Measurements from ENCODE around the gene AKAP10. TPM values are rescaled to one million over a fixed set of nuclear protein-coding genes. Genes with fewer than 3 reads are reported as not detected.
A peak's percentile ranks its signal among the peaks of the same experiment; 100 is the strongest.

The AKAP10 gene
- total RNA-seq, 1 donor from 2014 or later = 27.1 TPM

DNA sequence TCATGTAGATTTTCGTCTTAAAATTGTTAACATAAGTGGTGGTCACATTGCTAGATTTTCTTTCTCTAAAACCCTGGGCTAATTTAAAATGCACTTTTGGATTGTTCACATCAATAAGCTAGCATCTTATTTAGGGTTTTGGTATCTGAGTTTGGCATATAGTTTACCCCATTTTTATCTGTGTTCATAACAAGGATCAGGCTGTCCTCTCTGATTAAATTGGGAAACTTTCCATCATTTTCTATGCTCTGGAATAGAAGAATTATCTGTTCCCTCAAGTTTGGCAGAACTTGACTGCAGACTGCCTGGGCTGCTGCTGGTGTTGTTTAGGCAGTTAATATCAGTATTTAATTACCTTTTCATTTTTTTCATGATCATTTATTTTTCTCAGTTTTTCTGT, 33.3 kb upstream of the AKAP10 start:
- no peak overlapping the region for H3K27ac Mint-ChIP-seq (ENCODE audit: unreplicated experiment)
- H3K4me3 Mint-ChIP-seq = peak overlapping the region; percentile 89
- peaks cover 72% of the 10 kb centered on the region for H3K27me3 Mint-ChIP-seq (ENCODE audit: low read depth)
- DNase-seq (ENCODE audit: low read depth, low spot score) = no peak
- TF ChIP-seq, protein P1, sequence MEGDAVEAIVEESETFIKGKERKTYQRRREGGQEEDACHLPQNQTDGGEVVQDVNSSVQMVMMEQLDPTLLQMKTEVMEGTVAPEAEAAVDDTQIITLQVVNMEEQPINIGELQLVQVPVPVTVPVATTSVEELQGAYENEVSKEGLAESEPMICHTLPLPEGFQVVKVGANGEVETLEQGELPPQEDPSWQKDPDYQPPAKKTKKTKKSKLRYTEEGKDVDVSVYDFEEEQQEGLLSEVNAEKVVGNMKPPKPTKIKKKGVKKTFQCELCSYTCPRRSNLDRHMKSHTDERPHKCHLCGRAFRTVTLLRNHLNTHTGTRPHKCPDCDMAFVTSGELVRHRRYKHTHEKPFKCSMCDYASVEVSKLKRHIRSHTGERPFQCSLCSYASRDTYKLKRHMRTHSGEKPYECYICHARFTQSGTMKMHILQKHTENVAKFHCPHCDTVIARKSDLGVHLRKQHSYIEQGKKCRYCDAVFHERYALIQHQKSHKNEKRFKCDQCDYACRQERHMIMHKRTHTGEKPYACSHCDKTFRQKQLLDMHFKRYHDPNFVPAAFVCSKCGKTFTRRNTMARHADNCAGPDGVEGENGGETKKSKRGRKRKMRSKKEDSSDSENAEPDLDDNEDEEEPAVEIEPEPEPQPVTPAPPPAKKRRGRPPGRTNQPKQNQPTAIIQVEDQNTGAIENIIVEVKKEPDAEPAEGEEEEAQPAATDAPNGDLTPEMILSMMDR (conservative IDR thresholded peaks at IDR 0.05) = no peak
- H3K4me1 Mint-ChIP-seq = peaks cover 11% of the 10 kb centered on the region
- no peaks in the 10 kb centered on the region for H3K9me3 Mint-ChIP-seq
- no peaks in the 10 kb centered on the region for H3K36me3 Mint-ChIP-seq (ENCODE audit: low read depth)

DNA sequence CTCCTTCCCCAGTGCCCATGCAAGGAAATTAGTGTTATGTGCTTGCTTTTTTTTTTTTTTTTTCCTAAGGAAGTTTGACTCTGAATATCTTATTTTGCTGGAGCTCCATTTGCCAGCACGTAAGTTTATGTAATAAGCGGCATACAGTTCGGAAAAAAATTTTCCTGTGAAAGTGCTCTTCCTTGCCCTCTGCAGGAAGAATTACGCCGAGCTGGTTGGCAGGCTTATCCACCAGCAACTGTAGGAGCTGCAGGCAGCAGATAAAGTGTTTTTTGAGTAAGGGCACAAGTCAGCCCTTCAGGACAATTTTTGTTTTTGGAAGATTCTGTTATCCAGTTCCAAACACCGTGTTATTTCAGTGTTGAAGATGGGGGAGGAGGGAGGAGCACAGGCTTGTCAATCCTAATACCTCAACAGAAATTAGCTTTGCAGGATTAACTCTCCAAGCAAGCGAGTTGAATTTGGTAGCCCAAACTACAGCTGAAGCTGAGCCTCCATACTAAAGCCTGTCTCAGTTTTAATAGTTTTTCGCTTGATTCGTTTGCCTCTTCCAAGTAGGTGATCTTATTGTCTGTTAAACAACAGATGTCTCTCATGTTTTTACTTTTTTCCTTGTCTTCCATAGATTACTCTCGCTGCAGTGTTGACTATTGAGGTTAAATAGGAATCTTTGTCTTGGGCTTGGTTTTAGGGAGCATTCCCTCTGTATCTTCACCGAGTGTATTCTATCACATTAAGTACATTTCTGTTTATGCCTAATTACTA, 32.7 kb upstream of the AKAP10 start:
- TF ChIP-seq, protein P1 (conservative IDR thresholded peaks at IDR 0.05) = peak; percentile 56
- H3K4me3 Mint-ChIP-seq = peak overlapping the region; percentile 89
- H3K27me3 Mint-ChIP-seq (ENCODE audit: low read depth) = peaks cover 76% of the 10 kb centered on the region
- peak; percentile 12 for DNase-seq (ENCODE audit: low read depth, low spot score)
- no peaks in the 10 kb centered on the region for H3K36me3 Mint-ChIP-seq (ENCODE audit: low read depth)
- no peak overlapping the region for H3K27ac Mint-ChIP-seq (ENCODE audit: unreplicated experiment)
- H3K9me3 Mint-ChIP-seq = no peaks in the 10 kb centered on the region
- peaks cover 11% of the 10 kb centered on the region for H3K4me1 Mint-ChIP-seq

GRCh38 chr17:20009302-20010098, 31.9 kb upstream of the AKAP10 start, which contains the start of gene SPECC1:
TSS of gene SPECC1 (plus strand) at chr17:20009359. CDS start at chr17:20096652, 87,293 bp downstream.
- peak within 1 kb of the TSS; percentile 95 for H3K4me3 Mint-ChIP-seq

GRCh38 chr17:20009052-20009301, 31.3 kb upstream of the AKAP10 start:
- Mint-ChIP-seq H3K27me3 (ENCODE audit: low read depth) (peaks cover 74% of the 10 kb centered on the region), H3K9me3 (no peaks in the 10 kb centered on the region), H3K27ac (ENCODE audit: unreplicated experiment) (no peak overlapping the region), H3K36me3 (ENCODE audit: low read depth) (no peaks in the 10 kb centered on the region), H3K4me1 (peaks cover 11% of the 10 kb centered on the region), H3K4me3 (peak overlapping the region; percentile 95)
- TF ChIP-seq, protein P1 (conservative IDR thresholded peaks at IDR 0.05) = peak; percentile 97
- no peak for DNase-seq (ENCODE audit: low read depth, low spot score)

More at GRCh38 chr17:20009302-20010098, 31.9 kb upstream of the AKAP10 start, which contains the start of gene SPECC1:
- Mint-ChIP-seq H3K4me1 (peaks cover 11% of the 10 kb centered on the region), H3K27ac (ENCODE audit: unreplicated experiment) (no peak within 1 kb of the TSS), H3K9me3 (no peaks in the 10 kb centered on the region), H3K36me3 (ENCODE audit: low read depth) (no peaks in the 10 kb centered on the region), H3K27me3 (ENCODE audit: low read depth) (peaks cover 77% of the 10 kb centered on the region)
- DNase-seq (ENCODE audit: low read depth, low spot score) = peak; percentile 88
- TF ChIP-seq, protein P1 (conservative IDR thresholded peaks at IDR 0.05) = peak; percentile 46

- H3K4me1 Mint-ChIP-seq = peaks cover 11% of the 10 kb centered on the region
- H3K4me3 Mint-ChIP-seq = peak overlapping the region; percentile 95
- no peaks in the 10 kb centered on the region for H3K36me3 Mint-ChIP-seq (ENCODE audit: low read depth)
- no peak for DNase-seq (ENCODE audit: low read depth, low spot score)
- TF ChIP-seq, protein P1 (conservative IDR thresholded peaks at IDR 0.05) = no peak
- no peak overlapping the region for H3K27ac Mint-ChIP-seq (ENCODE audit: unreplicated experiment)
- H3K27me3 Mint-ChIP-seq (ENCODE audit: low read depth) = peaks cover 69% of the 10 kb centered on the region
- H3K9me3 Mint-ChIP-seq = no peaks in the 10 kb centered on the region
These were observed 30.8 kb upstream of the AKAP10 start for GRCh38 chr17:20008242-20009051.

Data from neural crest cell (in vitro differentiated cells).